Activated naive CD8-positive, alpha-beta T cell treated with anti-CD3 and anti-CD28 coated beads, Interleukin-2, amount 50 U/mL, for 16 hours (primary cell): Measurements from ENCODE around the gene ARMC12.
"Not testable (repeated sequence)": the region's sequence is repeated elsewhere in the genome, so short reads cannot be mapped to it uniquely, and the experiment has no call there.

Experiments
- DNase-seq: peaks from one replicate; pipeline ENCODE4 v3.0.0-alpha.2; 2020; ENCODE audit warnings: low read depth, low spot score

ARMC12 gene

GRCh38 chr6:35734319-35734718 is 2.5 kb upstream of the ARMC12 start:
- DNase-seq, result not testable (repeated sequence)

- no peak for DNase-seq
Measured at GRCh38 chr6:35735452-35735851, 1.4 kb upstream of the ARMC12 start.

- DNase-seq, result peak; percentile 69
Measured at GRCh38 chr6:35736253-35736894, 458 bp upstream of the ARMC12 start.

- DNase-seq, result no peak
Measured at GRCh38 chr6:35737413-35738211, 780 bp downstream of the ARMC12 start.

GRCh38 chr6:35739645-35740524 is 3.1 kb downstream of the ARMC12 start:
- no peak for DNase-seq

- DNase-seq, result no peak
Measured at GRCh38 chr6:35742842-35743241, 6.0 kb downstream of the ARMC12 start.

GRCh38 chr6:35745509-35745908 is 8.7 kb downstream of the ARMC12 start:
- DNase-seq, result no peak

GRCh38 chr6:35746516-35746915 is 9.7 kb downstream of the ARMC12 start:
- no peak for DNase-seq

GRCh38 chr6:35747877-35748276 is 11.0 kb downstream of the ARMC12 start:
- no peak for DNase-seq

- no peak for DNase-seq
Measured at GRCh38 chr6:35750557-35750956, 13.7 kb downstream of the ARMC12 start.

GRCh38 chr6:35751594-35751993 is 14.8 kb downstream of the ARMC12 start:
- DNase-seq, result no peak

GRCh38 chr6:35752330-35752729 is 15.5 kb downstream of the ARMC12 start:
- no peak for DNase-seq

GRCh38 chr6:35754452-35755277 is 17.8 kb downstream of the ARMC12 start:
- no peak for DNase-seq

- DNase-seq, result no peak
Measured at GRCh38 chr6:35755278-35755924, 18.6 kb downstream of the ARMC12 start.

- DNase-seq, result no peak
Measured at GRCh38 chr6:35757456-35758123, 20.8 kb downstream of the ARMC12 start.

GRCh38 chr6:35759426-35759825 is 22.6 kb downstream of the ARMC12 start:
- no peak for DNase-seq

- no peak for DNase-seq
Measured at GRCh38 chr6:35765739-35766138, 28.9 kb downstream of the ARMC12 start.

GRCh38 chr6:35769211-35769610 is 32.4 kb downstream of the ARMC12 start:
- DNase-seq, result no peak

- DNase-seq, result no peak
Measured at GRCh38 chr6:35771343-35771627, 34.5 kb downstream of the ARMC12 start.

- DNase-seq, result no peak
Measured at GRCh38 chr6:35774116-35774794, 37.4 kb downstream of the ARMC12 start.
